Stimulated activated CD4-positive, alpha-beta T cell treated with anti-CD3 and anti-CD28 coated beads, Interleukin-2, amount 100 ng/mL, for 24 hours (primary cell): Measurements from ENCODE around the gene KCTD1.

Experiments used
- DNase-seq, 2 donors: peaks; one replicate each; pipeline ENCODE4 v3.0.0-alpha.2; 2020

Gene KCTD1

DNA sequence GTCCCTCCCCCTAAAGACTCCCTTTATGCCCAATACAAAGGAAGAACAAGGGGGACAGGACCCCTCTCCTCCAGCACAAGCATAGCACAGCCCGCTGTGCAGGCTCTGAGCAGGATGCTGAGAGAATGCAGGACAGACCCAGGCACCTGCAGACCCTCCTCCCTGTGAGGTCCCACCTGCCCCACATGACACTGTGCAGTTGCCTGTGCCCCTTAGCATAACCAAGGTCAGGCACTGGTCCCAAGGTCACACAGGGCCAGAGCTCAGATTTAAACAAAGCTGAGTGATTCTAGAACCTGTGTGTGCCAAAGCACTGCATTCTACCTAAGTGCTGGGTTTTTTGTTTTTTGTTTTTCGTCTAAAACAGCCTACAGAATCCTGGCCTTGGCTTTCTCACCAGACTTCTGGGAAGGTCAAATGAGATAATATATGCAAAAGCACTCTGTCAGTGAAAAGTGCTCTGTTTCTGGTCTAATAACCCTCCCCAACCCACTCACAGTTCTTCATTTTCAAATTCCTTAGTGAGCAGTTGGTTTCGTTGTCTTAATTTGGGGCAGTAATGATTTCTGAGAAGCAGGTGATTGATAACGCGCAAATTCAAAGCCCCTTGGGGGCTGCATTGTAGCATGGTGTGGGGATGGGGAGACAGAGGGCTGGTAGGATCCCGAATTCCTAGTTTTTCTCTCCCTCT lies 125.7 kb downstream of the KCTD1 start:
- no peak for DNase-seq

DNA sequence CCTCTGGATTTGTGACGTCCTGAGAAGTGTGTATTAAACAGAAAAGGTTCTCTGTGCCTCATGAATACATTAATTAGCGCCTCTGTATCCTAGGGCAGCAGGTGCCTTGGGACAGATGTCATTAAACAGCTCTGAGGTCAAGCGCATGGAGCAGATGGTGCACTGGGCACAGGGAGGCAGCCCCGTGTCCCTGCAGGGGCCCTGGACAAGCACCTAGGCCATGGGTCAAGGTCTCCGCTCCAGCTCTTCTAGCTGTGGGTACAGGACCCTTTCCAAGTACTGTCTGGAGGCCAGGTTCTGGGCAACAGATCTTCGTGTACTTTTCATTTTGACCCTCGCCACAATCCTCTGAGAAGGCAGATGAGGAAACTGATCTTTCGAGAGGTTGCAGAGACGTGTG lies 126.4 kb downstream of the KCTD1 start:
- DNase-seq: no peak

DNA sequence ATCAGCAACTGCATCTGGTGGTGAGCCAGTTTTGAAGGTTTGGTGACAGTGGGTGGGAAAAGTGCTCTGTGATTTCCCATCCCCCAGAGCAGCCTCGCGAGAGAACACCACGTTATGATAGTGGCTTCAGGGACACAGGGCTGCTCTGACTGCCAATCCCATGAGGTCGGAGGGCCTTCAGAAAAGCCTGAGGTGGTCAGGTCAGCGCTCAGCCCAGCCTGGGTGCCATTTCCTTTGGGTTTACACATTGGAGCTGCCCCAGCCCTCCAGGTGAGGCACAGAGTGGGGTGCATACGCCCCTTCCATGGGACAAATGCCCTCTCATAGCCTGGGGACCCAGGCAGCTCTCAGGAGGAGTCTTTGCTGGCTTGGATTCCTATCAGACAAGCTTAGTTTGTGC lies 126.8 kb downstream of the KCTD1 start:
- no peak for DNase-seq

DNA sequence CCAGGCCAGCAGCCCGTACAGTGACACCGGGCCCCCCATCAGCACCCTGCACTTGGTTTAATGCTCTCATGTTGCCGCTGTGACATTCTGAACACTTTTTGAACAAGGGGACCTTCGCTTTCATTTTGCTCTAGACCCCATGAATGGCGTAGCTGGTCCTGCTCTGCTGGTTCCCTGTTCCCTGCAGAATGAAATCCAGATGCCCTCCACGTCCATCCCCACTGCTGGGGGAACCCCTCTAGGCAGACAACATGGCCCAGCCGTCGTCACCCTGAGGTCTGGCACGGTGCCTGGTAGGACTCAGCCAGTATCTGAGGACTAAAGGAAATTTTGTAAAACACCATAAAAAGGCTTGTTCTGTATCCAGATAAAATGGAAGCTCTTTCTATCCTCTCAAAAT lies 128.6 kb downstream of the KCTD1 start:
- DNase-seq: no peak

DNA sequence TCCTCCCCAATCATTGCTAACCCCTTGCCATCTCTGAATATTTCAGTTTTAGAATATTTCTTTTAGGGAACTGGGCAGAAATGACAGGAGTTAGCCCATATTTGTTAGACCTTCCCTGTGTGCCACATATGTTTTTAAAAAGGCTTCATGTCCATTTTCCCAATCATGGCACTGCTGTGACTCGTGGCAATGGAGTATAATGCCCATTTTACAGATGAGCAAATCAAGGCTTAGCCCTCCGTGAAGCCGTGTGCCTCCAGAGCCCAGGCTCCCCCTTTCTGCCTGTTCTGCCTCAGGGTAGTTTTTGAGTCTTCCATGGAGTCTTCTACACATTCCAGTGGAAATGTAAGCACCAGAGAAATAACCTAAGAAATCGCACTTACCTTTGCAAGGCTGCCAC lies 130.1 kb downstream of the KCTD1 start:
- DNase-seq: no peak

DNA sequence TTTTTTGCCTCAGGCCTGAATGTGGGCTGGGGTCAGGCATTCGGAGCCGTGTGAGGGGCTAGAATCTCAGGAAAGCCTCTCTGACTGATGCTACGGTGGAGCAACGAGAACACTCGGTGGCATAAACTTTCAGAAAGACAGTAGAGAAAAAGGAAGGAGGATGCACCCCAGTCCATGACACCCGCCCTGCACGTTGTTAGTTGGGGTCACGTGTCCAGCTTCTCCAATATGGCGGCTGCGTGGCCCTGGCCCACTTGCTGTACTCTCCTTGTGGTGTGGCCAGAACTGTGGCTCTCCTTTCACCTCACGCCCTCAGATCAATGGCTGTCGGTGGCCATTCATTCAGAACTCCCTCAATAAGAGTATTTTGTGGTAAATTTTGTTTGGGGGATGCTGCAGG lies 131.2 kb downstream of the KCTD1 start:
- DNase-seq: no peak

DNA sequence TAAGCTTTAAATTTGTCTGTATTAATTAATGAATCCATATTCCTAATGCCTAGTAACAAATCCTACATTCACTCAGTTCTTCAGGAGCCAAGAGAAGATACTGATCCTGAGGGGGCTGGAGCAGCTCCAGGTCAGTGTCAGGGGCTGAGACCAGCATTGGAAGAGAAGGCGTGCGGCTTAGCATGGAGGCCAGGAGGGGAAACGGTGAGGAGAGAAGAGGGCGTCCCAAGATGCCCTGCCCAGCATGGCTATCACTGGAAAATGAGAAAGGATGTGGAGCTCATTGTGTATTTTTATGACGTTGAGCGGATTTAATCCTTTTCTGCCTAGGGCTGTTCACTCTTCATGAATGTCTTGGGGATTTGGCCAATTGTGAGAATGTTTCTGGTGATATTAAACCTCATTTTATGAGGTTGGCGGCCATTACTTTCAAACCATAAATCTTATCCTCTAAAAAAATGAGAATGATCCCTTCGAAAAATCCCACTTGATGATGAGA lies 131.7 kb downstream of the KCTD1 start:
- DNase-seq: no peak

DNA sequence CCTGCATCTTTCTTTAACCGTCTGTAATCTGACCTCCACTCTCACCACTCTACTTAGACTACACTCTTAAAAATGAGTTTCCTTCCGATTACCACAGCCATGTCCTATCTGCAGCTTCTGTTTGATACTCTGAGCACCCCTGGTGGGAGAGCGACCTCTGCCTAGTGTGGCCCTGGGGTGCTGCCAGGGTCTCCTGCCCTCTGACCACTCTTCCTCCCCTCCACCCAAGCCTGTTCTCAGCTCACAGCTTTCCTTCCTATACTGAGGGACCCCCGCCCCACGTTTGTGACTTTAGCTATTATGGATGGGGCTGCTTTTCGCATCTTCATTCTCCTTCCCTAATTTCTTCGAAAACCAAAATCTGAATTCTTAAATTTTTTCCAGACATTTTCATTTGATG lies 132.7 kb downstream of the KCTD1 start:
- DNase-seq: no peak

DNA sequence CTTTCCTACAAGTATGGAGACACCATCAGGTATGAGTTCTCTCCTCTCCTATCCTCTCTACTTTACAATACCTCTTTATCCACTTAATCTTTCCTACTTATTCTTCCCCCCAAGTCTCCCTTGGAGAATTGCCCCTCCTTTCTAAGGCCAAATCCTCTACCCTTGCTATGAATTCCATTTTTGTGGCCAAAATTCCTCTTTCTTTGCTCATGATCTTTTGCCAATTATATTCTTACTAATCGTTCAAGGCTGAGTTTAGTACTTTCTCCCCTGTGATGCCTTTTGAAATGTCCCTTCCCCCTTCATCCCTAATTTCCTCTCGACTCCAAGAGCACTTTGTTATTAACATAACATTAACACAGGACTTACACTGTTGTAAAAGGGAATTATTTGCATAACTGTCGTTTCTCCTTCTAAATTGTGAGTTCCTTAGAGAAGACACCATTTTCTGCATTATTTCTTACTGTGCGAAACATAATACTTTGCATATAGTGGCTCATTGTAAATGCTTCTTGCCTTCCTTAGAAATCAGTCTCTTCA lies 133.4 kb downstream of the KCTD1 start:
- DNase-seq: no peak

DNA sequence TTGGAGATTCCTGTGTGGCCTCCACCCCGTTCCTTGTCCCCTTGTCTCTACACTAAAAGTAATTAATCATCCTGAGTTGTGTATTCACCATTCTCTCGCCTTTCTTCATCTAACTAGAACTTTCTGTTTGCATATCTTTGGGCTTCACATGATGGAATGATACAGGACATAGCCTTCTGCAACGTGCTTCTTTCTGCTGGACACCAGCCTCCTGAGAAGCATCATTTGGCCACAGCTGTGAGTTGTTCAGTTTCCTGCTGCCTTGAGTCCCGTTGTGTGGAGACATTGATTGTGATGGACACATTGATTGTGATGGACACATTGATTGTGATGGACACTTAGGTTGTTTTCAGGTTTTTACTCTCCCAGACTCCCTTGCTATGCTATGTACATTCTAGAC lies 139.3 kb downstream of the KCTD1 start:
- DNase-seq: no peak

DNA sequence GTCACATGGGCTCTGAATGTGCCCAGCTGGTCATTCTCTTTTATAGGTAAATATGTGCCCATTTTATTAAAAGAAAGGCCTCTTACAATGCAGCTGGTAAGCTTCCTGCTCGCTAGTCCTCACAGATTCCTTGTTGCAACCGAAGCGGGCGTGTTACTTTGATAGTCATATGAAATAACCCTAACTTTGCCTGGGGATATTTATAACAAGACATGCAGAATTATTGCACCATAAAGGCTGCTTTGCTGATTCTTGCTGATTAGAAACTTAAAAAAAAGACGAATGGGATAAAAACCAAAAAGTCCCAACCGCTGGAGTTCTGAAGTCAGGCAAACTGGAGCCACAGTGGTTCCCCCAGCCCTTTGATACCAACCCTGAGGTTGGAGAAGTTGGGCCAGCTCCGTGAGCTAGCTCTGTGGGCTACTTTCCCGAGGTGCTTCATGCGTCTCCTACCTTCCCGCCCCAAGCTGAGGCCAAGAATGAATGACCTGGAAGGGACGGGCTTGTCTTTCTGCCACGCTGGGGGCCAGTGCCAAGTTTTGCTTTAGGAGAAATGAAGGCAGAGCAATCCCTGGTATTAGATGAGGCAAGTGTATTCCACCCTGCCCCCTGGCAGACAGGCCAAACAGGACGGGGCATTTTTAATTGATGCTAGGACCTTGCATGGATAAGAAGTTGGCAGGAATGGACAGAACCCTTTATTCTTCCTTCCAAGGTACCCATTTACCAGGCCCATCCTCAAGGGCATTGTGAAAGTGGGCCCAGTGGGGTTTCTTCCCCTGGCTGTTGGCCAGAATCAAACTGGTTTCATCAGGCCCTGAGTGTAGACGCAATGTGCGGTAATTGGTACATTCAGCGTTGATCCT lies 140.4 kb downstream of the KCTD1 start:
- DNase-seq: no peak

DNA sequence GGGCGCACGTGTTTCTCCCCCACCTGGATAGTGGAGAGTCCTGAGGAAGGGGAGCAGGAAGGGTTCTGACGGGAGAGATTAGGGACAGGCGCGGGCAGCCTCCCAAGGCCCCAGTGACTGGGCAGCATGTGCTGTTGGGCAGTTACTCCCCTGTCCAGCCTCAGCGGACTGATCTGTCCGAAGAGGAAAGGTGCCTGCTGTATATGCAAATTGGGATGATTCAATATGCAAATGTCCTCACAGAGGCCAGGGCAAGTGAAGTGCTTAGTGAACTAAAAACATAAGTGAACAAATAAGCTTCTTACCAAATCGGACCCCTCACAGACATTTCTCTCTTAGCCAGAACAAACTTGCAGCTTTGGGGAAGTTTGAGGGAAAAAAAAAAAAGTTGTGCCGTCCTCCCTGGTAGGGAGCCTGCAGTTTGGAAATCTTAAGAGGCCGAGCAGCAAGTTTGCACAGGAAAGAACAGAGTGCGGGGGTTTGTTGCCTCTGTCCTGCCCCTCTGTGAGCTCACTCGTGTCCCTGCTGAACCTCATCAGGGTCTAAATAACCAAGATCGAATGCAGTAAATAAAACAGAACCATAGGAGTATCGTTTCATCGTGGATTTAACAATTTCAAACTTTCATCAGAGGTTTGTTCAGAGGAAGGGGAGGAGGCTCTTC lies 141.4 kb downstream of the KCTD1 start:
- DNase-seq: no peak

DNA sequence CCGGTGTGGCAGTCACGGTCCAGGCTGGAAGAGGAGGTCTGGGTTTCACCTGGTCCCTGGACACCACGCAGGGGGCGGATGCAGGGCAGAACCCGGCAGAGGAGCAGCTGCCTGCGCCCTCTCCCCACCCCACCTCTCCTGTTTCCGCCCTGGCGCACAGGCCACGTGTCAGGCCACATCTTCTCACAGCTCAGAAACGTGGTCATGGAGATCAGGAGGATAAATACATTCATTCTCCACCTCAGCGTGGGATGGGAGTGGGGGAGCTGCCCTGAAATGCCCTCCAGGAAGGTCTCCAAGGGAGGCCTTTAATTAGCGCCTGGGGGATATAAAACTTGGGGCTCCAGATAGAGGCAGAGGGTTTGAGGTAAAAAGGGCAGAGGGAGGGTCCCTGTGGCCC lies 142.0 kb downstream of the KCTD1 start:
- no peak for DNase-seq

DNA sequence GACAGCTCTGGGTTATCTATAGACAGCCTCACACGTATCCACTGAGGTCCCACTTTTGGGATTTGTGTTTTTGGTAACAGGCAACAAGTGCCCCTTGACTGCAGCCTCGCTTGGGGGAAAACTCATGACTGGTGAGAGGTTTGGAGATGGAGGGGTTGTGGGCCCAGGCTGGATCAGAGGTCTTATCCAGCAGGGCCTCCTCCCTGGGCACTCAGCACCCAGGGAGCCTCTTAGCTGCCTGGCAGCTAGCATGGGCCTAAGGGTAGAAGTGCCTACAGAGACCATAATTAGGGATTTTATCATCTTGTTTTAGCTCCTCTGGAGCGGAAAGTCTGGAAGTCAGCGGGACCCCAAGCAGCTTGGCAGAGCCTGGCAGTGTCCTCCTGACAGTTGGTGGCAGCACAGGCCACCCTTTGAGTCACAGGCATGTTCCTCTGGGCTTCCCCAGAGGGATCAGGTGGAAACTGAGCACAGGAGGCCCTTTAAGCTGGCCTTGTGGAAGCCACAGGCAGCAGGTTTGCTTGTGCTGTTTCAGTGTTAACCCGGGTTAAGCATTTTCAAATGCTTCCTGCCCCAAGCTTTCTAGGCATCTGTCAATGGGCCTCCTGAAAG lies 143.1 kb downstream of the KCTD1 start:
- DNase-seq: no peak
